T-helper 2 cell treated with Interferon-gamma antibody and Interleukin-4, amounts not matched to agents 5 μg/mL and 100 μg/mL, for 36 hours (primary cell): ENCODE measurements around the gene SHC3.
A peak's percentile ranks its signal among the peaks of the same experiment; 100 is the strongest.

Source experiments
- DNase-seq: peaks from one replicate; pipeline ENCODE4 v3.0.0; 2021; ENCODE audit warnings: low spot score
- H3K27ac Mint-ChIP-seq: one replicate; pipeline ENCODE4 v1.8.0; 2021; ENCODE audit warnings: mild to moderate bottlenecking, mixed read lengths
- H3K27me3 Mint-ChIP-seq: one replicate; pipeline ENCODE4 v1.8.0; 2021; ENCODE audit warnings: low read depth, mixed read lengths
- H3K36me3 Mint-ChIP-seq: one replicate; pipeline ENCODE4 v1.8.0; 2021; ENCODE audit warnings: low read depth, mixed read lengths
- H3K4me1 Mint-ChIP-seq: one replicate; pipeline ENCODE4 v1.8.0; 2021; ENCODE audit warnings: low read depth, mixed read lengths
- H3K4me3 Mint-ChIP-seq: one replicate; pipeline ENCODE4 v1.8.0; 2022; ENCODE audit warnings: mild to moderate bottlenecking, moderate library complexity, mixed read lengths
- H3K9me3 Mint-ChIP-seq: one replicate; pipeline ENCODE4 v1.8.0; 2021; ENCODE audit warnings: mixed read lengths

The SHC3 gene

DNA sequence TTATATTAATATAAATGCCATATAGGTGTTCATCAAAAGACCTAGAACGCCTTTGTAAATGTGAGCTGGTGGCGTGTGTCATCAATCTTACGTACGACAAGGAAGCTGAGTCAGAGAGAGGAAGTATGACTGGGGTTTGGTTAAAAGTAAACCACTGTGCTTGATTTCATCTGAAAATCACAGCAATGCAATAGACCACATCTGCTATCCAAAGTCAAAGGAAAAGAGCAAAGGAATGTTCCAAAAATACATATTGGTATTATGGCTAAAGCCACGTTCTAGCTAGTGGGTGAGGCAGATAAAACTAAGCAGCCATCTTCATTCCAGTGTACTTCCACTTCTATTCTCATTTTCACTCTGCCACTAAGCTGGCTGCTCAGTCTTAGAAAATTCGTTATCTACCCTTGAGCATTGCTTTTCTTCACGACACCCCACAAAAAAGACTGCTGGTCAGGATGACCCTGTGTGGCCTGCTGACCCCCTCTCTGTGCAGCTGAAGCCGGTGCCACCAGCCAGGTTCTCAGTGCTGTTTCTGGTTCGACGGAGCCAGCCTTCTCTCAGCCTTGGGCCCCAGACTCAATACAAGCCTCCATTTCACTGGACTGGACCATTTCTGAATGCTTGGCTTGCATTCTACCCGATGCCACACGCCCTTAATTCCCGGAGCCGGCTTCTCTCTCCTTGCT is 23.8 kb downstream of the SHC3 start:
- DNase-seq = peak; percentile 16
- Mint-ChIP-seq H3K4me3 (no peak overlapping the region), H3K27me3 (peaks cover 49% of the 10 kb centered on the region), H3K9me3 (no peaks in the 10 kb centered on the region), H3K4me1 (peaks cover 2% of the 10 kb centered on the region), H3K27ac (no peak overlapping the region), H3K36me3 (no peaks in the 10 kb centered on the region)

DNA sequence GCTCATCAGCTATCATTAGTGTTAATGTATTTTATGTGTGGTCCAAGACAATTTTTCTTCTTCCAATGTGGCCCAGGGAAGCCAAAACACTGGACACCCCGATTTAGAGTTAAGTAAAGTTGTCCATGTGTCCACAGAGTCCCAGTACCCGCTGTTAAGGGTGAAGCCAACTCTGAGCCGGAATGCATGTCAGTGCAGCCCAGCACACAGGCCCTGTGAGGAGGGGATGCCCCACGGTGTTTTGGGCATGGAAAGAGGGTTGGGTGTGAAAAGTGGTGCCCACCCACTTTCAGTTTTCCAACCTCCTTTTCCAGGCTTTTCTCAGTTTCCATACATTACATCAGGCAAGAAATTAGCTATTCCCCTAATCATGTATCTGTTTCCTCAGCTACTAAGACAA is 24.4 kb downstream of the SHC3 start:
- Mint-ChIP-seq H3K4me1 (peaks cover 2% of the 10 kb centered on the region), H3K4me3 (no peak overlapping the region), H3K9me3 (no peaks in the 10 kb centered on the region), H3K27me3 (peaks cover 47% of the 10 kb centered on the region), H3K27ac (no peak overlapping the region), H3K36me3 (no peaks in the 10 kb centered on the region)
- DNase-seq = no peak

GRCh38 chr9:89153232-89154017 is 25.2 kb downstream of the SHC3 start:
- peaks cover 2% of the 10 kb centered on the region for H3K4me1 Mint-ChIP-seq
- no peaks in the 10 kb centered on the region for H3K9me3 Mint-ChIP-seq
- no peak overlapping the region for H3K27ac Mint-ChIP-seq
- H3K36me3 Mint-ChIP-seq = no peaks in the 10 kb centered on the region
- peaks cover 40% of the 10 kb centered on the region for H3K27me3 Mint-ChIP-seq
- no peak overlapping the region for H3K4me3 Mint-ChIP-seq
- DNase-seq = peak; percentile 21

DNA sequence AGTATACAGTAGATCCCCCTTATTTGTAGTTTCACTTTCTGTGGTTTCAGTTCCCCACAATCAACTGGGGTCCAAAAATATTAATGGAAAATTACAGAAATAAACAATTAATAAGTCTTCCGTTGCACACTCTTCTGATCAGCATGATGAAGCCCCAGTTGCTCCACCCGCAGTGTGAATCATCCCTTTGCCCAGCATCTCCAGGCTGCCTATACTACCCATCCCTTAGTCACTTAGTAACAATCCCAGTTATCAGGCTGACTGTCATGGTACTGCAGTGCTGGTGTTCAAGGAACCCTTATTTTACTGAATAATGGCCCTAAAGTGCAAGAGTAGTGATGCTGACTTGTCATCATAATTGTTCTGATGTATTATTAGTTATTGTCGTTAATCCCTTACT is 28.9 kb downstream of the SHC3 start:
- Mint-ChIP-seq H3K27ac (no peak overlapping the region), H3K4me3 (no peak overlapping the region), H3K9me3 (no peaks in the 10 kb centered on the region), H3K36me3 (no peaks in the 10 kb centered on the region), H3K4me1 (peaks cover 2% of the 10 kb centered on the region), H3K27me3 (peaks cover 30% of the 10 kb centered on the region)
- no peak for DNase-seq

DNA sequence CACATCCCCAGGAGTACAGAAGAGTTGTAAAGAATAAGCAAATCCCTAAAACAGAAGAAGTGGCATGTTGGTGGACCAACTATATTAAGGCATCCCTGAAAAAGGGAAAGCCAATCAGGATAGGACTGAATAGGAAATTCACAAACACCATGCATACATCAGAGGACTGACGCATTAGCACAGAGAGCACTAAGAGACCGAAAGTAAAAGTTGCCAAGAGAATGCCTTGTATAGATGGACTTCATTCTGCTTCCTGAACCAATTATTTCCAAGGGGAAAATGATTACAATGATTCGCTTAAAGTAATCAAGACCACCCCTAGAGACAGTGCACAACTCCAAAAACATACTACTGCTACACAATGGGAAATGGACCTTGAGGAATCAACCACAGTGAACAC is 33.5 kb downstream of the SHC3 start:
- H3K4me3 Mint-ChIP-seq = no peak overlapping the region

GRCh38 chr9:89144238-89144637 is 34.4 kb downstream of the SHC3 start:
- no peak for DNase-seq
- H3K4me1 Mint-ChIP-seq = no peaks in the 10 kb centered on the region
- H3K27me3 Mint-ChIP-seq = peaks cover 20% of the 10 kb centered on the region
- H3K36me3 Mint-ChIP-seq = no peaks in the 10 kb centered on the region
- H3K4me3 Mint-ChIP-seq = no peak overlapping the region
- no peaks in the 10 kb centered on the region for H3K9me3 Mint-ChIP-seq
- no peak overlapping the region for H3K27ac Mint-ChIP-seq

More for the DNA sequence above, 33.5 kb downstream of the SHC3 start:
- H3K4me1 Mint-ChIP-seq = no peaks in the 10 kb centered on the region
- DNase-seq = no peak
- H3K9me3 Mint-ChIP-seq = no peaks in the 10 kb centered on the region
- H3K36me3 Mint-ChIP-seq = no peaks in the 10 kb centered on the region
- H3K27me3 Mint-ChIP-seq = peaks cover 17% of the 10 kb centered on the region
- H3K27ac Mint-ChIP-seq = no peak overlapping the region

- Mint-ChIP-seq H3K36me3 (no peaks in the 10 kb centered on the region), H3K9me3 (no peaks in the 10 kb centered on the region), H3K27ac (no peak overlapping the region), H3K4me3 (no peak overlapping the region), H3K27me3 (peaks cover 20% of the 10 kb centered on the region), H3K4me1 (no peaks in the 10 kb centered on the region)
- DNase-seq = no peak
These were observed 35.4 kb downstream of the SHC3 start for GRCh38 chr9:89143266-89143665.

GRCh38 chr9:89139455-89139854 is 39.2 kb downstream of the SHC3 start:
- H3K4me3 Mint-ChIP-seq = no peak overlapping the region

DNA sequence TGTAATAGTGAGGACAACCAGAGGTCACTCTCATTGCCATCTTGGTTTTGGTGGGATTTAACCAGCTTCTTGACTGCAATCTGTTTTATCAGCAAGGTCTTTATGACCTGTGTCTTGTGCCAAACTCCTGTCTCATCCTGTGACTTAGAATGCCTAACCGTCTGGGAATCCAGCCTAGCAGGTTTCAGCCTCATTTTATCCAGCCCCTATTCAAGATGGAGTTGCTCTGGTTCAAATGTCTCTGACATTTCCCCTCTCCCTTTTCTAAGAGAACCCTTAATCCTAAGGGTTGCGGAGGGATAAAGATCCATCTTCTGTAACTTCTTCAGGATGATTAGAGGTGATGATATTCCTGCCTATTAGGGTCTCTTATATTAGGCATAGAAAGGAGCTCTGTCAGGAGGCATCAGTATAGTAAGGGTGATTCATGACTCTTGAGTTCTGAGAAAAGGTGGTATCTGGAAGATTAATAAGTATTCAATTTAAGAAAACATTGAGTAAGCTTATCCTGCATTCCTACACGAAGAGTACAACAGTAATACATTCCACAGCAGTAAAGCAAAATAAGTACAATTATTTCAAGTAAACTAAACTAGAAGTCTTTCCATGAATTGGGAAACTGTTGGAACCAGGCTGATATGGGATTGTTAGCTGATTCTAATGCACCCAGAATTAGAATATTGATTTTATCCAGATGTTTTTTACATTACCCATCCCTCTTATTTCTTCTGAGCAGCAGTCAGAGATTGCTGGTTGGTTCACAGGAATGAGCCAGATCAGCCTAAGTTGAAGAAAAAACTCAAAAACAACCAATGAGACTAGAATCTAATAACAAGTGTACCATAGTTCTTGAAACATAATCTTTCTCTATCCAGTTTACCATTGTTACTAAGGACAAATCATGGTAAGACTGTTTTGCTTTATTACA is 39.9 kb downstream of the SHC3 start:
- H3K27me3 Mint-ChIP-seq = peaks cover 7% of the 10 kb centered on the region
- no peaks in the 10 kb centered on the region for H3K36me3 Mint-ChIP-seq
- H3K4me3 Mint-ChIP-seq = no peak overlapping the region
- no peaks in the 10 kb centered on the region for H3K4me1 Mint-ChIP-seq
- H3K27ac Mint-ChIP-seq = no peak overlapping the region
- no peak for DNase-seq
- peaks cover 10% of the 10 kb centered on the region for H3K9me3 Mint-ChIP-seq

More at GRCh38 chr9:89139455-89139854, 39.2 kb downstream of the SHC3 start:
- Mint-ChIP-seq H3K27me3 (peaks cover 7% of the 10 kb centered on the region), H3K36me3 (no peaks in the 10 kb centered on the region), H3K9me3 (peaks cover 3% of the 10 kb centered on the region), H3K27ac (no peak overlapping the region), H3K4me1 (no peaks in the 10 kb centered on the region)
- DNase-seq = no peak

DNA sequence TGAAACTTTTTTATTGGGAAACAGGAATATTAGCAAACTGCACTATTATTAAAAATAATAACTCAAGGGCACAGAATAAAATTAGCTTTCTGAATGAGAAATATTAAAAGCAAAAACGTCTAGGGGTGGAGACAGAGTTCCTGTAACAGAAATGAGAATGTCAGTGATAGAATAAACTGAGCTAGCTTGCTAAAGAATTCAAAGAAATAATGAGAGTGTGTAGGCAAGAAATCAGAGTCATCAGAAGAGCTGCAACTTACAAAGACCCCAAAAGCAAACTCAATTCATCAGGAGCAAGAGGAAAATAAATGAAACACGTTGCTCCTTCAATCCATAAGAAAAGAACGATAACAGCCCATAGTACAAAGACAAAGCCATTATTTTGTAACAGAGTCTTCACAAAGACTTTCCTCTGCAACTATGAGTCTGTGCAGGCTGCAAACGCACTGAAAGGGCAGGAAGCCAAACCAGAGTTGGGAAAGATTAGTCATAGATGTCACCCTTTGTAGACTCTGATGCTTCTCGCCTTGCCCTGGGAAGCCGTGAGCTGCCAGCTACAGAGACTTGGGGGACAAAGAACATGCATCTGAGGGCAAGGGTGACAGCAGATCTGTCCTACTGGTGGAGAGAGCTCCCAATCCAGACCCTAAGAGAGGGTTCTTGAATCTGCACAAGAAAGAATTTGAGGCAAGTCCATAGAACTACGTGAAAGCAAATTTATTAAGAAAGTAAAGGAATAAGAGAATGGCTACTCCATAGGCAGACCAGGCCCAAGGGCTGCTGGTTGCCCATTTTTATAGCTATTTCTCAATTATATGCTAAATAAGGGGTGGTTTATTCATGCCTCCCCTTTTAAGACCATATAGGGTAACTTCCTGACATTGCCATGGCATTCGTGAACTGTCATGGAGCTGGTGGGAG is 40.8 kb downstream of the SHC3 start:
- peaks cover 10% of the 10 kb centered on the region for H3K9me3 Mint-ChIP-seq
- H3K27me3 Mint-ChIP-seq = peaks cover 7% of the 10 kb centered on the region
- H3K4me1 Mint-ChIP-seq = no peaks in the 10 kb centered on the region
- no peak overlapping the region for H3K4me3 Mint-ChIP-seq
- DNase-seq = no peak
- no peak overlapping the region for H3K27ac Mint-ChIP-seq
- no peaks in the 10 kb centered on the region for H3K36me3 Mint-ChIP-seq

DNA sequence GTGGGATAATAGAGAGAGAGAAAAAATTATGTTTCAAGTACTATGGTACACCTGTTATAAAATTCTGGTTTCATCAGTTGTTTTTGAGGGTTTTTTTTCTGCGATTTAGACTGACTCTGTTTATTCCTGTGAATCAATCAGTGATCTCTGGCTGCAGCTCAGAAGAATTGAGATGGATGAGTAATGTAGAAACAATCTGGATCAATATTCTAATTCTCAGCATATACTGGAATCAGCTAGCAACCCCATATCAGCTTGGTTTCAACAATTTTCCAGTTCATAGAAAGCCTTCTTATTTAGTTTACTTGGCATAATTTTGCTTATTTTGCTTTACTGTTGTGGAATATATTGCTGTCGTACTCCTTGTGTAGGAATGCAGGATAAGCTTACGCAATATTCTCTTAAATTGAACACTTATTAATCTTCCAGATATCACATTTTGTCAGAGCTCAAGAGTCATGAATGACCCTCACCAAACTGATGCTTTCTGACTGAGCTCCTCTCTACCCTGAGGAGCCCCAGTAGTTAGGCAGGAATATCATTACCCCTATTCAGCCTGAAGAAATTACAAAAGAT is 42.9 kb downstream of the SHC3 start:
- H3K4me1 Mint-ChIP-seq = no peaks in the 10 kb centered on the region
- H3K36me3 Mint-ChIP-seq = no peaks in the 10 kb centered on the region

DNA sequence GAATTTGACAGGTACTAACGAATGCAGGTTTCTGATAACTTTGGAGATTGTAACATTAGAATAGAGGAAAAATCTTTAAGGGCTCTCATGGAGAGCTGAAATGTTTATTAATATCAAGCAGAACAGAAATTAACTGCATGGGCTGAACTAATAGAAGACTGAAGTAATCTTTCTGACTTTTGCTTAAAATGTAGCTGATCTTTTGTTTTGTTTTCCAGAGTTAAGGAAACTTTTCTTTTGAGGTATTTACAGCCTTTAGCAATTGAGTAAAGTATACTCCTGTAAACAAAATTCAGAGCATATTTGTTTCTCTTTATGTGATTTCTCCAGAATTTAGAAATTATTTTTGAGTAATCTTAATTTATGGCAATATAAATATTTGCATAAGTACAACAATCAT is 43.9 kb downstream of the SHC3 start:
- H3K4me3 Mint-ChIP-seq = no peak overlapping the region
- H3K27ac Mint-ChIP-seq = no peak overlapping the region
- H3K27me3 Mint-ChIP-seq = peaks cover 3% of the 10 kb centered on the region
- H3K4me1 Mint-ChIP-seq = no peaks in the 10 kb centered on the region
- H3K36me3 Mint-ChIP-seq = no peaks in the 10 kb centered on the region
- peaks cover 10% of the 10 kb centered on the region for H3K9me3 Mint-ChIP-seq
- no peak for DNase-seq

More for the DNA sequence above, 42.9 kb downstream of the SHC3 start:
- H3K4me3 Mint-ChIP-seq = no peak overlapping the region
- peaks cover 5% of the 10 kb centered on the region for H3K27me3 Mint-ChIP-seq
- H3K27ac Mint-ChIP-seq = no peak overlapping the region
- DNase-seq = no peak
- peaks cover 10% of the 10 kb centered on the region for H3K9me3 Mint-ChIP-seq

DNA sequence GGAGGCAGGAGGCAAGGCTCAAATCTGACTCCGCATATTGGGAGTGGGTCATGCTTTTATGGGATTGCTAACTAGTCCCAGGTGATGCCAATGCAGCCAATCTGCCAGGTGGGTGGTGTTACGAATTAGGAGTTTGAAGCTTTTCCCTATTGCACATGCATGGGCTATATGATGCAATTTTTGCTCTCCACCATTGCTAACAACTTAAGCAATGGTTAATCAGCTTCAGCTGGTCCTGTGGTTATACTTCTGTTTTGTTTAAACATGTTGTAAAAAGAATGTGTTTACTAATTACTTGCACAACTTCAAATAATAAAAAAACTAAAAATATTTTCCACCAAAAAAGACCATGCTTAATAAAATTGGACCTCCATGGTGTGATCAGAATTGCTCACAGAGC is 55.7 kb downstream of the SHC3 start:
- Mint-ChIP-seq H3K9me3 (no peaks in the 10 kb centered on the region), H3K36me3 (no peaks in the 10 kb centered on the region), H3K4me3 (no peak overlapping the region), H3K27me3 (peaks cover 3% of the 10 kb centered on the region), H3K4me1 (no peaks in the 10 kb centered on the region), H3K27ac (no peak overlapping the region)
- no peak for DNase-seq
